GM23338 (cell line): ENCODE results near the gene ZNF277. TPM values are rescaled to one million over a fixed set of nuclear protein-coding genes. Genes with fewer than 3 reads are reported as not detected.

Experiments
- ATAC-seq: fragments of 200-7000 bp; cut with Tn5 transposase; 3 replicates; pipeline ENCODE4 v1.9.1; 2020
- DNase-seq: peaks from one replicate; pipeline ENCODE4 v3.0.0-alpha.2; 2015; ENCODE audit warnings: low spot score
- H2AFZ ChIP-seq: fragments of 200-600 bp; sonication (generic); 2 replicates; pipeline ENCODE4 v1.8.0; 2016; ENCODE audit warnings: antibody characterized with exemption, mild to moderate bottlenecking, moderate library complexity
- H3F3A ChIP-seq: fragments of 200-600 bp; sonication (generic); replicated peaks from 2 replicates; pipeline ENCODE4 v1.8.0; 2017; ENCODE audit warnings: antibody characterized with exemption, mixed run types, low read depth
- H3K27ac ChIP-seq: fragments of 200-600 bp; sonication (generic); 2 replicates; pipeline ENCODE4 v1.6.1; 2016; ENCODE audit warnings: low read depth
- H3K27me3 ChIP-seq: fragments of 200-600 bp; sonication (generic); 2 replicates; pipeline ENCODE4 v1.8.0; 2016; ENCODE audit warnings: mild to moderate bottlenecking, mixed run types, moderate library complexity; ENCODE audit not compliant: insufficient read depth
- H3K36me3 ChIP-seq: fragments of 200-600 bp; sonication (generic); 2 replicates; pipeline ENCODE4 v1.8.0; 2016; ENCODE audit warnings: mild to moderate bottlenecking; ENCODE audit not compliant: insufficient read depth
- H3K4me1 ChIP-seq: fragments of 200-600 bp; sonication (generic); 2 replicates; pipeline ENCODE4 v1.8.0; 2016; ENCODE audit warnings: mild to moderate bottlenecking, moderate library complexity; ENCODE audit not compliant: insufficient read depth
- H3K4me2 ChIP-seq: fragments of 200-600 bp; sonication (generic); 2 replicates; pipeline ENCODE4 v1.7.1; 2017; ENCODE audit warnings: mixed run types
- H3K4me3 ChIP-seq: fragments of 200-600 bp; sonication (generic); 2 replicates; pipeline ENCODE4 v1.6.1; 2016; ENCODE audit warnings: mixed run types
- H3K79me2 ChIP-seq: fragments of 200-600 bp; sonication (generic); replicated peaks from 2 replicates; pipeline ENCODE4 v1.8.0; 2017; ENCODE audit warnings: mild to moderate bottlenecking; ENCODE audit not compliant: insufficient read depth
- H3K9me2 ChIP-seq: fragments of 200-600 bp; sonication (generic); 2 replicates; pipeline ENCODE4 v1.8.0; 2017; ENCODE audit not compliant: insufficient read depth
- H4K20me1 ChIP-seq: fragments of 200-600 bp; sonication (generic); replicated peaks from 2 replicates; pipeline ENCODE4 v1.8.0; 2017; ENCODE audit warnings: mild to moderate bottlenecking; ENCODE audit not compliant: insufficient read depth
- H3K27ac Mint-ChIP-seq: 2 replicates; pipeline ENCODE4 v1.8.0; 2020; ENCODE audit warnings: inconsistent platforms, mild to moderate bottlenecking, moderate library complexity, mixed read lengths
- H3K27me3 Mint-ChIP-seq: 3 replicates; pipeline ENCODE4 v1.8.0; 2022; ENCODE audit warnings: low read depth, mild to moderate bottlenecking, moderate library complexity, mixed read lengths, inconsistent platforms; ENCODE audit not compliant: insufficient read depth, poor library complexity
- H3K36me3 Mint-ChIP-seq: 3 replicates; pipeline ENCODE4 v1.8.0; 2021; ENCODE audit warnings: low read depth, mild to moderate bottlenecking, inconsistent platforms, moderate library complexity, mixed read lengths
- H3K4me1 Mint-ChIP-seq: 3 replicates; pipeline ENCODE4 v1.8.0; 2020; ENCODE audit warnings: mild to moderate bottlenecking, inconsistent platforms, mixed read lengths
- H3K4me3 Mint-ChIP-seq: 3 replicates; pipeline ENCODE4 v1.8.0; 2021; ENCODE audit warnings: moderate library complexity, mild to moderate bottlenecking, inconsistent platforms, mixed read lengths
- H3K9me3 Mint-ChIP-seq: 3 replicates; pipeline ENCODE4 v1.8.0; 2020; ENCODE audit warnings: moderate library complexity, mild to moderate bottlenecking, inconsistent platforms, mixed read lengths
- CREB1 ChIP-seq: fragments of 250-450 bp; sonication (Bioruptor Pico); IDR thresholded peaks from 2 replicates; pipeline ENCODE4 v1.5.0; 2020; ENCODE audit warnings: low read depth, mild to moderate bottlenecking, moderate library complexity
- EZH2 ChIP-seq: fragments of 200-600 bp; sonication (generic); IDR thresholded peaks from one replicate; pipeline ENCODE4 v1.8.0; 2017; ENCODE audit warnings: antibody characterized with exemption, mild to moderate bottlenecking, low read depth; ENCODE audit not compliant: unreplicated experiment
- EZH2phosphoT487 ChIP-seq: fragments of 200-600 bp; sonication (generic); IDR thresholded peaks from one replicate; pipeline ENCODE4 v1.8.1; 2018; ENCODE audit warnings: antibody characterized with exemption; ENCODE audit not compliant: unreplicated experiment
- JUNB ChIP-seq: IDR thresholded peaks from one replicate; pipeline ENCODE4 v1.6.1; 2016; ENCODE audit warnings: antibody characterized with exemption; ENCODE audit not compliant: unreplicated experiment
- NANOG ChIP-seq: IDR thresholded peaks from 2 replicates; pipeline ENCODE4 v1.6.1; 2016; ENCODE audit warnings: antibody characterized with exemption, borderline replicate concordance
- POLR2AphosphoS5 ChIP-seq: IDR thresholded peaks from 2 replicates; pipeline ENCODE4 v1.6.1; 2016; ENCODE audit warnings: antibody characterized with exemption, low read depth
- STAT1 ChIP-seq: IDR thresholded peaks from one replicate; pipeline ENCODE4 v1.6.1; 2016; ENCODE audit warnings: antibody characterized with exemption; ENCODE audit not compliant: unreplicated experiment
- ZNF114 ChIP-seq: fragments of 250-450 bp; sonication (Bioruptor Pico); IDR thresholded peaks from 2 replicates; pipeline ENCODE4 v1.5.0; 2020; ENCODE audit warnings: mild to moderate bottlenecking, moderate library complexity
- ZNF331 ChIP-seq: fragments of 250-450 bp; sonication (Bioruptor Pico); IDR thresholded peaks from 2 replicates; pipeline ENCODE4 v1.5.0; 2020; ENCODE audit warnings: low read depth, mild to moderate bottlenecking, moderate library complexity
- polyA plus RNA-seq: library from polyadenylated mRNA; unstranded; fragments of >200 nt; fragmentation: Nextera tagmentation; extraction: Ambion mirVana; gene quantifications from 2 replicates; pipeline ENCODE4 v1.2.1, GENCODE V29; 2016
- total RNA-seq: library from RNA; depleted of rRNA; stranded (reverse); fragments of >200 nt; shearing (Covaris generic); gene quantifications from 2 replicates; pipeline ENCODE4 v1.2.3, GENCODE V29; 2014
- TF ChIP-seq, protein P1 (sequence below): IDR thresholded peaks from one replicate; pipeline ENCODE4 v1.6.1; 2018; ENCODE audit warnings: antibody characterized with exemption; ENCODE audit not compliant: unreplicated experiment
- TF ChIP-seq, protein P2 (sequence below): IDR thresholded peaks from 2 replicates; pipeline ENCODE4 v1.6.1; 2016; ENCODE audit warnings: antibody characterized with exemption
- TF ChIP-seq, protein P3 (sequence below): fragments of 250-450 bp; sonication (Bioruptor Pico); IDR thresholded peaks from 2 replicates; pipeline ENCODE4 v1.5.0; 2020; ENCODE audit warnings: mild to moderate bottlenecking, moderate library complexity
- TF ChIP-seq, protein P4 (sequence below), 2 experiments: fragments of 200-600 bp in 1 of 2; sonication (generic) in 1 of 2; conservative IDR thresholded peaks; 2 replicates each; pipeline versions ENCODE4 v1.5.1 to v1.6.1; 2016 to 2017; ENCODE audit warnings: antibody characterized with exemption in 2 of 2, low read depth in 2 of 2, mild to moderate bottlenecking in 2 of 2, moderate library complexity in 1 of 2

Gene ZNF277
- total and polyA plus RNA-seq, 2 experiments from 2014 or later = 25.4 to 28.9 TPM

DNA sequence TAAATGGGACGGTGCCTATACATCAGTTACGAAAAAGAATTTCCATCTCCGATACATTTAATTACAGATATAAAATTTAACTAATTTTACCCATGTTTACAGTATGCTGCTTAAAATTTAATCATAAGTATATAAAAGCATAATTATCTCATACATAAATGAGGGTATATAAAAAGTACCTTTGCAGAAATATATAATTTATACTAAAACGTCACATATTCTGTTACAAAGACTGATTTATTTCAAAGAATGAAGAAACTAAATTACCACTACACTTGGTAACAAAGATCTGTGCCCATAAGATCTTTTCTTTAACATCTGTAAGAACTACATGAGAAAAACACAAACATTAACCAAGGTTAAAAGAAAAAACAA, 3.1 kb upstream of the ZNF277 start:
- H3K79me2 ChIP-seq = peaks cover 90% of the 10 kb centered on the region
- peak overlapping the region; percentile 99 for H3K4me3 Mint-ChIP-seq
- no peaks in the 10 kb centered on the region; the same call in 1 of the 3 replicates for H3K9me3 Mint-ChIP-seq
- DNase-seq = no peak
- H3K27ac Mint-ChIP-seq = no peak overlapping the region
- no peak for ATAC-seq
- H4K20me1 ChIP-seq = peaks cover 14% of the 10 kb centered on the region
- H3K36me3 Mint-ChIP-seq = no peaks in the 10 kb centered on the region; the same call in 1 of the 3 replicates
- peak overlapping the region; percentile 92 for H3K4me2 ChIP-seq
- H3K27me3 Mint-ChIP-seq = peaks cover 3% of the 10 kb centered on the region
- H3K27me3 ChIP-seq = no peaks in the 10 kb centered on the region
- no peaks in the 10 kb centered on the region for H3K9me2 ChIP-seq
- no peaks in the 10 kb centered on the region for H3K36me3 ChIP-seq
- H3K4me1 ChIP-seq = peaks cover 18% of the 10 kb centered on the region
- peaks cover 24% of the 10 kb centered on the region for H3K4me1 Mint-ChIP-seq
- TF ChIP-seq, protein P1, sequence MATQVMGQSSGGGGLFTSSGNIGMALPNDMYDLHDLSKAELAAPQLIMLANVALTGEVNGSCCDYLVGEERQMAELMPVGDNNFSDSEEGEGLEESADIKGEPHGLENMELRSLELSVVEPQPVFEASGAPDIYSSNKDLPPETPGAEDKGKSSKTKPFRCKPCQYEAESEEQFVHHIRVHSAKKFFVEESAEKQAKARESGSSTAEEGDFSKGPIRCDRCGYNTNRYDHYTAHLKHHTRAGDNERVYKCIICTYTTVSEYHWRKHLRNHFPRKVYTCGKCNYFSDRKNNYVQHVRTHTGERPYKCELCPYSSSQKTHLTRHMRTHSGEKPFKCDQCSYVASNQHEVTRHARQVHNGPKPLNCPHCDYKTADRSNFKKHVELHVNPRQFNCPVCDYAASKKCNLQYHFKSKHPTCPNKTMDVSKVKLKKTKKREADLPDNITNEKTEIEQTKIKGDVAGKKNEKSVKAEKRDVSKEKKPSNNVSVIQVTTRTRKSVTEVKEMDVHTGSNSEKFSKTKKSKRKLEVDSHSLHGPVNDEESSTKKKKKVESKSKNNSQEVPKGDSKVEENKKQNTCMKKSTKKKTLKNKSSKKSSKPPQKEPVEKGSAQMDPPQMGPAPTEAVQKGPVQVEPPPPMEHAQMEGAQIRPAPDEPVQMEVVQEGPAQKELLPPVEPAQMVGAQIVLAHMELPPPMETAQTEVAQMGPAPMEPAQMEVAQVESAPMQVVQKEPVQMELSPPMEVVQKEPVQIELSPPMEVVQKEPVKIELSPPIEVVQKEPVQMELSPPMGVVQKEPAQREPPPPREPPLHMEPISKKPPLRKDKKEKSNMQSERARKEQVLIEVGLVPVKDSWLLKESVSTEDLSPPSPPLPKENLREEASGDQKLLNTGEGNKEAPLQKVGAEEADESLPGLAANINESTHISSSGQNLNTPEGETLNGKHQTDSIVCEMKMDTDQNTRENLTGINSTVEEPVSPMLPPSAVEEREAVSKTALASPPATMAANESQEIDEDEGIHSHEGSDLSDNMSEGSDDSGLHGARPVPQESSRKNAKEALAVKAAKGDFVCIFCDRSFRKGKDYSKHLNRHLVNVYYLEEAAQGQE = no peak
- TF ChIP-seq, protein P2, sequence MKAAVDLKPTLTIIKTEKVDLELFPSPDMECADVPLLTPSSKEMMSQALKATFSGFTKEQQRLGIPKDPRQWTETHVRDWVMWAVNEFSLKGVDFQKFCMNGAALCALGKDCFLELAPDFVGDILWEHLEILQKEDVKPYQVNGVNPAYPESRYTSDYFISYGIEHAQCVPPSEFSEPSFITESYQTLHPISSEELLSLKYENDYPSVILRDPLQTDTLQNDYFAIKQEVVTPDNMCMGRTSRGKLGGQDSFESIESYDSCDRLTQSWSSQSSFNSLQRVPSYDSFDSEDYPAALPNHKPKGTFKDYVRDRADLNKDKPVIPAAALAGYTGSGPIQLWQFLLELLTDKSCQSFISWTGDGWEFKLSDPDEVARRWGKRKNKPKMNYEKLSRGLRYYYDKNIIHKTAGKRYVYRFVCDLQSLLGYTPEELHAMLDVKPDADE = no peak
- TF ChIP-seq, protein P3, sequence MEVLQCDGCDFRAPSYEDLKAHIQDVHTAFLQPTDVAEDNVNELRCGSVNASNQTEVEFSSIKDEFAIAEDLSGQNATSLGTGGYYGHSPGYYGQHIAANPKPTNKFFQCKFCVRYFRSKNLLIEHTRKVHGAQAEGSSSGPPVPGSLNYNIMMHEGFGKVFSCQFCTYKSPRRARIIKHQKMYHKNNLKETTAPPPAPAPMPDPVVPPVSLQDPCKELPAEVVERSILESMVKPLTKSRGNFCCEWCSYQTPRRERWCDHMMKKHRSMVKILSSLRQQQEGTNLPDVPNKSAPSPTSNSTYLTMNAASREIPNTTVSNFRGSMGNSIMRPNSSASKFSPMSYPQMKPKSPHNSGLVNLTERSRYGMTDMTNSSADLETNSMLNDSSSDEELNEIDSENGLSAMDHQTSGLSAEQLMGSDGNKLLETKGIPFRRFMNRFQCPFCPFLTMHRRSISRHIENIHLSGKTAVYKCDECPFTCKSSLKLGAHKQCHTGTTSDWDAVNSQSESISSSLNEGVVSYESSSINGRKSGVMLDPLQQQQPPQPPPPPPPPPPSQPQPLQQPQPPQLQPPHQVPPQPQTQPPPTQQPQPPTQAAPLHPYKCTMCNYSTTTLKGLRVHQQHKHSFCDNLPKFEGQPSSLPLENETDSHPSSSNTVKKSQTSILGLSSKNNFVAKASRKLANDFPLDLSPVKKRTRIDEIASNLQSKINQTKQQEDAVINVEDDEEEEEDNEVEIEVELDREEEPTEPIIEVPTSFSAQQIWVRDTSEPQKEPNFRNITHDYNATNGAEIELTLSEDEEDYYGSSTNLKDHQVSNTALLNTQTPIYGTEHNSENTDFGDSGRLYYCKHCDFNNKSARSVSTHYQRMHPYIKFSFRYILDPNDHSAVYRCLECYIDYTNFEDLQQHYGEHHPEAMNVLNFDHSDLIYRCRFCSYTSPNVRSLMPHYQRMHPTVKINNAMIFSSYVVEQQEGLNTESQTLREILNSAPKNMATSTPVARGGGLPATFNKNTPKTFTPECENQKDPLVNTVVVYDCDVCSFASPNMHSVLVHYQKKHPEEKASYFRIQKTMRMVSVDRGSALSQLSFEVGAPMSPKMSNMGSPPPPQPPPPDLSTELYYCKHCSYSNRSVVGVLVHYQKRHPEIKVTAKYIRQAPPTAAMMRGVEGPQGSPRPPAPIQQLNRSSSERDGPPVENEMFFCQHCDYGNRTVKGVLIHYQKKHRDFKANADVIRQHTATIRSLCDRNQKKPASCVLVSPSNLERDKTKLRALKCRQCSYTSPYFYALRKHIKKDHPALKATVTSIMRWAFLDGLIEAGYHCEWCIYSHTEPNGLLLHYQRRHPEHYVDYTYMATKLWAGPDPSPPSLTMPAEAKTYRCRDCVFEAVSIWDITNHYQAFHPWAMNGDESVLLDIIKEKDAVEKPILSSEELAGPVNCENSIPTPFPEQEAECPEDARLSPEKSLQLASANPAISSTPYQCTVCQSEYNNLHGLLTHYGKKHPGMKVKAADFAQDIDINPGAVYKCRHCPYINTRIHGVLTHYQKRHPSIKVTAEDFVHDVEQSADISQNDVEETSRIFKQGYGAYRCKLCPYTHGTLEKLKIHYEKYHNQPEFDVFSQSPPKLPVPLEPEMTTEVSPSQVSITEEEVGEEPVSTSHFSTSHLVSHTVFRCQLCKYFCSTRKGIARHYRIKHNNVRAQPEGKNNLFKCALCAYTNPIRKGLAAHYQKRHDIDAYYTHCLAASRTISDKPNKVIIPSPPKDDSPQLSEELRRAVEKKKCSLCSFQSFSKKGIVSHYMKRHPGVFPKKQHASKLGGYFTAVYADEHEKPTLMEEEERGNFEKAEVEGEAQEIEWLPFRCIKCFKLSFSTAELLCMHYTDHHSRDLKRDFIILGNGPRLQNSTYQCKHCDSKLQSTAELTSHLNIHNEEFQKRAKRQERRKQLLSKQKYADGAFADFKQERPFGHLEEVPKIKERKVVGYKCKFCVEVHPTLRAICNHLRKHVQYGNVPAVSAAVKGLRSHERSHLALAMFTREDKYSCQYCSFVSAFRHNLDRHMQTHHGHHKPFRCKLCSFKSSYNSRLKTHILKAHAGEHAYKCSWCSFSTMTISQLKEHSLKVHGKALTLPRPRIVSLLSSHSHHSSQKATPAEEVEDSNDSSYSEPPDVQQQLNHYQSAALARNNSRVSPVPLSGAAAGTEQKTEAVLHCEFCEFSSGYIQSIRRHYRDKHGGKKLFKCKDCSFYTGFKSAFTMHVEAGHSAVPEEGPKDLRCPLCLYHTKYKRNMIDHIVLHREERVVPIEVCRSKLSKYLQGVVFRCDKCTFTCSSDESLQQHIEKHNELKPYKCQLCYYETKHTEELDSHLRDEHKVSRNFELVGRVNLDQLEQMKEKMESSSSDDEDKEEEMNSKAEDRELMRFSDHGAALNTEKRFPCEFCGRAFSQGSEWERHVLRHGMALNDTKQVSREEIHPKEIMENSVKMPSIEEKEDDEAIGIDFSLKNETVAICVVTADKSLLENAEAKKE (CRISPR knock-in tag) = no peak
- no peak for TF ChIP-seq EZH2
- TF ChIP-seq JUNB = no peak
- TF ChIP-seq EZH2phosphoT487 = no peak
- no peak for TF ChIP-seq NANOG
- TF ChIP-seq ZNF114 (CRISPR knock-in tag) = no peak
- no peak for TF ChIP-seq STAT1
- TF ChIP-seq POLR2AphosphoS5 = no peak
- no peak for TF ChIP-seq CREB1 (CRISPR knock-in tag)
- TF ChIP-seq, protein P4, sequence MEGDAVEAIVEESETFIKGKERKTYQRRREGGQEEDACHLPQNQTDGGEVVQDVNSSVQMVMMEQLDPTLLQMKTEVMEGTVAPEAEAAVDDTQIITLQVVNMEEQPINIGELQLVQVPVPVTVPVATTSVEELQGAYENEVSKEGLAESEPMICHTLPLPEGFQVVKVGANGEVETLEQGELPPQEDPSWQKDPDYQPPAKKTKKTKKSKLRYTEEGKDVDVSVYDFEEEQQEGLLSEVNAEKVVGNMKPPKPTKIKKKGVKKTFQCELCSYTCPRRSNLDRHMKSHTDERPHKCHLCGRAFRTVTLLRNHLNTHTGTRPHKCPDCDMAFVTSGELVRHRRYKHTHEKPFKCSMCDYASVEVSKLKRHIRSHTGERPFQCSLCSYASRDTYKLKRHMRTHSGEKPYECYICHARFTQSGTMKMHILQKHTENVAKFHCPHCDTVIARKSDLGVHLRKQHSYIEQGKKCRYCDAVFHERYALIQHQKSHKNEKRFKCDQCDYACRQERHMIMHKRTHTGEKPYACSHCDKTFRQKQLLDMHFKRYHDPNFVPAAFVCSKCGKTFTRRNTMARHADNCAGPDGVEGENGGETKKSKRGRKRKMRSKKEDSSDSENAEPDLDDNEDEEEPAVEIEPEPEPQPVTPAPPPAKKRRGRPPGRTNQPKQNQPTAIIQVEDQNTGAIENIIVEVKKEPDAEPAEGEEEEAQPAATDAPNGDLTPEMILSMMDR (conservative IDR thresholded peaks at IDR 0.05; ENCODE audit: low read depth in 2 of 2) = no peak
- TF ChIP-seq ZNF331 (CRISPR knock-in tag) = no peak
- H3F3A ChIP-seq = no peaks in the 10 kb centered on the region
- no peak overlapping the region for H2AFZ ChIP-seq
- H3K27ac ChIP-seq = no peak overlapping the region
- peak overlapping the region; percentile 86 for H3K4me3 ChIP-seq
